GM19351 (cell line): Measurements from ENCODE around the gene SUGCT.
A peak's percentile ranks its signal among the peaks of the same experiment; 100 is the strongest.
"Not testable (repeated sequence)": the region's sequence is repeated elsewhere in the genome, so short reads cannot be mapped to it uniquely, and the experiment has no call there.

Source experiments
- ATAC-seq: cut with Tn5 transposase; IDR thresholded peaks from one replicate; pipeline ENCODE4 v1.9.1; 2021; ENCODE audit warnings: mild to moderate bottlenecking, moderate library complexity; ENCODE audit not compliant: unreplicated experiment

Gene SUGCT

GRCh38 chr7:40602351-40602750, 467.5 kb downstream of the SUGCT start:
- not testable (repeated sequence) for ATAC-seq

- peak; percentile 95 for ATAC-seq
Measured at GRCh38 chr7:40604601-40605438, 470.0 kb downstream of the SUGCT start.

DNA sequence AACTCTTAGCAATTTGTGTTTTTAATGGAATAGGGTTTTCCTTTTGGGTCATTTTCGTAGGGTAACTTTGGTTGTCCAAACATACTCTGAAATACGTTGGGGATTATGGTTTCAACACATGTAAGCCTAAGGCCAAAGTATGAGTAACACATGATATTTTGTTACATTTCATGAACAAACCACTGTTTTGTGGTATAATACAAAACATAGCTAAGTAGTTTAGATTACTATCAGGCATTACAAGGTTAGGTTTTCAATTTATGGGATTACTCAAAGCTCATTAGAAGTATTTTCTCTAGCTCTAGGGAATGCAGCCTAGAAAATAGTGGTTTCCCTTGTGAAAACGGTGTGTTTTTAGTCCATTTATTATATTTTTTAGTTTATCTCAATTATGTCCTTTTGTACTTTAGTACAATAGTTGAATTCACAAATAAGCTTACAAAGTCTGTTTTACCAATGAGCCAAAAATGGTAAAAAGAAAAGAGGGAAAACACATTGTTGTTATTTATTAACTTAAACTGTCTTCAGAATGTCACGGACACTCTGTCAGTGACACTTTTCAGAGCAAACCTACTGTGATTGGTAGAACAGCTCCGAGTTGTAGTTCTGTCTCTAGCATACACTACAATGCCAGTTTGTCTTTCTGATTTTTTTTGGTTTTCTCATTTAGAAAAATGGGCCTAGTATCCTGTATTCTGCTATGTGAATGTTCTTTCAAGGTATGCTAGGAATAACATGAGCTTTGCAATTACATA, 473.7 kb downstream of the SUGCT start:
- ATAC-seq: no peak

GRCh38 chr7:40610461-40610860, 475.7 kb downstream of the SUGCT start:
- ATAC-seq: no peak

- ATAC-seq: no peak
Measured at GRCh38 chr7:40611095-40611871, 476.5 kb downstream of the SUGCT start.

DNA sequence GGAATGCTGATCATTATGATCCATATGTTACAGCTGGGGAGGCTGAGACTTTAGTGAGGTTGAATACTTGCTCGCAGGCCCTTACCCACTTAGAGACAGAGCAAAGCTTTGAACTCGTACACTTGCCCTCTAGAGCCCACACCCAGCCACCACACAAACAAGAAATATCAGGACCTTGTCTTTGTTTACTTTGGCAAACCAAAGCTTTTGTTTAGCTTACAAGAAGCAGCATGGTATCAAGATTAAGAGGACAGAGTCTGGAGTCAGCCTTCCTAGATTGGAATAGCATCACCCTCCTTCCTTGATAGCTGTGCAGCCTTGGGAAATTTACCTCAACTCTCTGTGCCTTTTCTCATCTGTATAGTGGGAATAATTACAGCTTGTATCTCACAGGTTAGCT, 477.5 kb downstream of the SUGCT start:
- ATAC-seq: no peak

DNA sequence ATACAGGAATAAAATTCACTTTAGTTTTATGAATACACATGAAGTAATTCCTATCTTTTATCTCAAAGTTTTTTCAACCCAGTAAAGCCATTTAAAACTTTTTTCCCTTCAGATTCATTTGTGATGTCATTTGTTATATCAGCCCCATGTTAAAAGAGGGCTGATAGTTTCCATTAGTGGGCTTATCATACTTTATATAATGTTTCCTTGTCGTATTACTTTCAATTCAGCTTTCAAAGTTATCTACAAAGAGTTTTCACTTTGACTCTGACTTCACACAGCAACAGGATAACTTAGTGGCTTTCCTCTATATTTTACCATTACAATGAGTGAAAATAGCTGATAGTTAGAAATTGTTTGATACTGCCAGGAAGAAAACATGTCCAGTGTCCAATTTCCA, 484.8 kb downstream of the SUGCT start:
- ATAC-seq: no peak

DNA sequence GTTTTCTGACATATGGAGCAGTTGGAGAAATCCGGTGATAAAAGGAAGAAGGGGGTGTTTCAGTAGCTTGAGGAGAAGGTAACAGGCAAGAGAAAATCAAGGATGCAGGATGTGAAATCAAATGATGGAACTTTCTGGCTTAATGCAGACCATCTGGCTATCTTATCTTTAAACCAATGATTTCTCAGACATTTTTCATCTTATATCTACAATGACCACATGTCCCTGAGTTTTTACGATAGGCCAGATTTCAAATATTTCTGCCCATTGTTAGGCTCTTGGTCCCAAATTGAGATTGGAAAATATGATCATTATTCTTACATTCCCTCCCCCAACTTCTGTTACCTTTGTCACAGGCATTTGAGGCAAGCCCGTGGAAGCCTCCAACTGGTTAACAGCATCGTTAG, 486.8 kb downstream of the SUGCT start:
- no peak for ATAC-seq

DNA sequence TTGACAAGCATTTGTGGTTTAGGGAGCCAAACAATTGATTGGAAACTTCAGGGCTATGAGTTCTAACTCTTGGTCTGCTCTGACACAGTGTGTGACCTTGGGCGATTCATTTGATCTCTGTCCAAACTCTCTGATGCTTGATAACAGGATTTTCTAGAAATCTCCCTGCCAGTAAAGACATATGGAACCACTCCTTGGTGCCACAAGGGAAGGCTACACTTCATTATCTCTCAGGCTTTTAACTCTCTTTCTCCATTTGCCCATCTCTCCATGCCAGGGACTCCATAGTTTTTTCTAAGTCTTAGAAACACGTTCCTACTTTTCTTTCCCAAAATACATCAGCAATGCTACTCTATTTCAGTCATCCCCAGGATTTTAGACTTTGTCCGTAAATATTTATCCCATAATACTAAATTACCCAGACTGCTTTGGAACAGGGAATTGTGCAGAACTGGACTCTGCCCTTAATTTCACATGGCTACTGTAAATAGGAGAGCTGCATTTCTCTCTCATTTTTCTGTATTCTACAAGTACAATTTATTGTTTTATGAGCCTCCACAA, 488.2 kb downstream of the SUGCT start:
- ATAC-seq: no peak

GRCh38 chr7:40623863-40624262, 489.1 kb downstream of the SUGCT start:
- no peak for ATAC-seq

DNA sequence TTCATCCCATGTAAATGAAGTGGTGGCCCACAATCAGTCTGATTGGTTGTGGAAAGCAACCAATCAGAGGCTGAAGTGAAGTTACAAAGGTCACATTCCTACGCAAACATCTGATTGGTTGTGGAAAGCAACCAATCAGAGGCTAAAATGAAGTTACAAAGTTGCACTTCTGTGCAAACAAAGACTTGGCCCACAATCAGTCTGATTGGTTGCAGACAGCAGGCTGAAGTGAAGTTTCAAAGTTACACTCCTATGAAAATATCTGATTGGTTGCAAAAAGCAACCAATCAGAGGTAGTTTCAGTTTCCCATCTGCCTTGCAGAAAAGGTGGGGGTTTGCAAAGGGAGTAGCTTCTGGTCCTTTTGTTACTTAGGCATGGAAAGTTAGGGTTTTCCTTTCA, 492.6 kb downstream of the SUGCT start:
- not testable (repeated sequence) for ATAC-seq

DNA sequence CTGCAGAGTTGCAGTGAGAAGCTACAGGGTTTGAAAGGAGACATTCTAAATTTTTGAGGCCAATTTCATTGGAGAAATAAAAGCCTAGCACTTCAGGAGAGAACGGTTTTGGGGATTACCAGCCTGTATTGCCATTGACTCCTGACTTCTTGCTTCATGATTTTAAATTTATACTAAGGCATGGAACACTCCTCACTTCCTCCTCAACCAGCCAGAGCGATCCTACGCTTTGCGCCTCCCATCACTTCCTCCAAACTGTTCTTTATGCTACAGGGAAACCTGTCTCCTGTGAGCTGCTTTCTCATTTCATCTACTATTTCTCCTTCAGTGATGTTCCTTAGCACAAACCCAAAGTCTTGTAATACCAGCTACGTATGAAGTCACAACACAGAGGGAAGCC, 495.1 kb downstream of the SUGCT start:
- no peak for ATAC-seq

- no peak for ATAC-seq
Measured at GRCh38 chr7:40634118-40634517, 499.3 kb downstream of the SUGCT start.

DNA sequence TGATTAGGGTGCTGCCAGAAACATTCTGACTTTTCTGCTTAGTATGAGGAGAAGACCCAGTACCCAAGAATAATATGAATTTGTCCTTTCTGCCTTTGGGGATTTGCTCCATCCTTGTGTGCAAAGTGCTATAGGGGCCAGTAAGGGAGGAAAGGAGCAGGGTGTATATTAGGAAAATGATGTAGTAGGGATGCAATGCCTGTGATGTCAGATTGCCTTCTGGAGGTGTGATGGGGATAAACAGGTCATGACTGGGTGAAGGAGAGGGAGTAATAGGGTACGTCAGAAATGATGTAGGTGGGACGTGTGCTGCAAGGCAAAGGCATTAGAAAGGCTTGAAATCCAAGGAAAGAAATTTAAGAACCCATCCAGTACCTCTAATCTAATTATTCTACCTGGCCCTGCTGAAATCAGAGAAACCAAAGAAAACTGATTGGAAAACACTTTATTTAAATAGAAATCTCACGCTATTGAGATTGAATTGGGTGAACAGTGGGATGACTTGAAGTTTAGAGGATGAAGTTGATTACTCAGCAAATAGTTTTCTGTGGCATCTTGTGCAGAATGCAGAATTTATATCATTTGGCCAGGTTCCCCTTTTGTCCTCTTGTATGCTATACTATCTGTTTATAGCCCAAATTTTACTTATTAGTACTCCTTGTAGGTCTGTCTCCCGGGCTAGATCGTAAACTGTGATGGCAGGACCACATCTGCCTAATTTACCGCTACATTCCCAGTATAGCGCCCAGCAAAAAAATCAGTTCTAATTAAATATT, 503.9 kb downstream of the SUGCT start:
- no peak for ATAC-seq

GRCh38 chr7:40640566-40640965, 505.8 kb downstream of the SUGCT start:
- ATAC-seq: no peak

DNA sequence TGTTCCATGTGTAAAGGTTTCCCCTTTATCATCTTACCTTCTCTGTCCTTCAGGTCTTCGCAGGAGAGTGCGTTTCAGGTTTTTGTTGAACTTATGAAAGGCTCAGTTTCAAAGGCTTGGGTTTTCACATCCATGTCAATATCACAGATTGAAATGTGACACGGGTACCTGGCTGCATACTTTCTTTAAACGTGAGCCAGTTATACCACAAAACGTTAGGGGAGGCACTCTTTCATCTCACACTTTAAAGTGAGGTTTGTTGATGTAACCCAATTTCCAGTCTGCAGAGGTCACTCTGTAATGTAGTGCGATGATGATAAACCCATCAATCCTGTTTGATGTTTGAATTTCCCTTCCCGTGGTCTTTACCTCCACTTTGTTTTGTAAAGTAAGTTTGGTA, 506.9 kb downstream of the SUGCT start:
- no peak for ATAC-seq

- no peak for ATAC-seq
Measured at GRCh38 chr7:40643664-40644063, 508.9 kb downstream of the SUGCT start.

DNA sequence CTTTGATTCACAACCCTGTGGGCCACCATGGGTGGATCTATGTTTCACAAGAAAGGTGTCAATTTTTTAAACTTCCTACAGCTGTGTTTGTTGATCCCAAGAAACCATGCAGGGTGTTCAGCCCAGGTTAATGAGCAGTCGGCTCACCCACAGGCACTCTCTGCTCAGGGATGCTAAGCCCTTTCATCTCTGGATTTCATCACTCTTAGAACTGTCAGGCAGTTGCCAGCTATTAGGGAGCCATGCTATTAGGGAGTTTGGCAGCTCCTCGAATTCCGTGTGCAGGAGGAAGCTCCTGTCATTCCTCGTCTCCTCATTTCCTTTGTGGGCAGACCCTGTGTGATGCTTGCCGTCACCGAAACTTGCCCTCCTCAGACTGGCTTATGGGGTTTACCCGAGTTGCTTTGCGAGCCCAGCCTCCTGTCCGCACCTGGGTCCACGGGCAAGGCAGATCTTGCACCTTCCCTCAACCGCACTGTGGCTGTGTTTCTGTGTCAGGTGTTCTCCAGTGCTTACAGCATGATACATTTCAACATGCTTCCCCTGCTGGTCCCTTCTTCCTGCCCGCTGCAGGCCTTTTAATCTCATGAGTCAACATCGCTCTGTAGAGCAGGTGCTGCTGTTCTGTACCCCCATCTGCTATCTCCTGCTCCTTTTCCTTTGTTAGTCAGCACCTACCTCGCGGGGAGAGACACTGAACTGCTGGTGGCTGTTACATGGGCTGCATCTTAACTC, 509.8 kb downstream of the SUGCT start:
- no peak for ATAC-seq

DNA sequence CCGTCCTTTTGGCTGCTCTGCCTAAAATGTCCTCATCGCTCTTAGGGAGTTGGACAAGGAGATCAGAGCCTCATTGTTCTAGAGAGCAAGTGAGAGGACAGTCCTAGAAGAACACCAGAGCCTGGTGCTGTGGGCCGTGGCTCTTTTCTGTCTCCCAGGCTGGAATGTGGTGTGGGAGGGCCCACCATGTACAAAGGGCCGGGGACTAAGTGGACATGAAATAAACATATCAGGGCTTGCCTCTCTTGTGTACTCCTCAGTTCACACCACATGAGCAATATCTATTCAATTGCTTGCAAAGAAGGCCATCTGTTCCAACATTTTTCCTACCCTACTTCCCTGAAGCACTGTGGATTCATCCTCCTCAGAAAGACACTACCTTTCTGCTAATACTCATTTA, 510.4 kb downstream of the SUGCT start:
- no peak for ATAC-seq

- no peak for ATAC-seq
Measured at GRCh38 chr7:40646717-40647116, 511.9 kb downstream of the SUGCT start.
